Measurements from ENCODE around the gene TMCC3.

TMCC3 gene

DNA sequence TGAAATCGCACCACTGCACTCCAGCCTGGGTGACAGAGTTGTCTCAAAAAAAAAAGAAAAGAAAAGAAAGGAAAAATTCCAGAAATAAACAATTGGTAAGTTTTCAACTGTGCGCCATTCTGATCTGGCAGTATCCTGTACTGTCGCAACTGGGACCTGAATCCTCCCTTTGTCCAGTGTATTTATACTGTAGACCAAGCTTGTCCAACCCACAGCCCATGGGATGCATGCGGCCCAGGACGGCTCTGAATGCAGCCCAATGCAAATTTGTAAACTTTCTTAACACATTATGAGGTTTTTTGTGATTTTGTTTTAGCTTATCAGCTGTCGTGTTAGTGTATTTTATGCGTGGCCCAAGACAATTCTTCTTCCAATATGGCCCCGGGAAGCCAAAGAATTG lies 84.7 kb downstream of the TMCC3 start:
- no peaks in the 10 kb centered on the region for H4K20me1 ChIP-seq (ENCODE audit: insufficient read depth, low read length)
- H3K4me3 ChIP-seq (ENCODE audit: low read depth in 1 of 2, low read length in 2 of 2): no peak overlapping the region
- H3K9me3 ChIP-seq (ENCODE audit: insufficient read depth, low read length, severe bottlenecking): no peaks in the 10 kb centered on the region
- H3K27me3 ChIP-seq (ENCODE audit: insufficient read depth, low read length, poor library complexity): no peaks in the 10 kb centered on the region
- H3K79me2 ChIP-seq (ENCODE audit: insufficient read depth, low read length): no peaks in the 10 kb centered on the region
- no peak for DNase-seq
- H3K4me1 ChIP-seq (ENCODE audit: insufficient read depth, low read length): no peaks in the 10 kb centered on the region
- H3K9ac ChIP-seq (ENCODE audit: low read depth, low read length): no peak overlapping the region
- no peak overlapping the region for H3K4me2 ChIP-seq (ENCODE audit: insufficient read depth, low read length)
- no peak for TF ChIP-seq EZH2 (IDR thresholded peaks at IDR 0.05; ENCODE audit: borderline replicate concordance, low read depth, low read length, severe bottlenecking)
- TF ChIP-seq, protein P1, sequence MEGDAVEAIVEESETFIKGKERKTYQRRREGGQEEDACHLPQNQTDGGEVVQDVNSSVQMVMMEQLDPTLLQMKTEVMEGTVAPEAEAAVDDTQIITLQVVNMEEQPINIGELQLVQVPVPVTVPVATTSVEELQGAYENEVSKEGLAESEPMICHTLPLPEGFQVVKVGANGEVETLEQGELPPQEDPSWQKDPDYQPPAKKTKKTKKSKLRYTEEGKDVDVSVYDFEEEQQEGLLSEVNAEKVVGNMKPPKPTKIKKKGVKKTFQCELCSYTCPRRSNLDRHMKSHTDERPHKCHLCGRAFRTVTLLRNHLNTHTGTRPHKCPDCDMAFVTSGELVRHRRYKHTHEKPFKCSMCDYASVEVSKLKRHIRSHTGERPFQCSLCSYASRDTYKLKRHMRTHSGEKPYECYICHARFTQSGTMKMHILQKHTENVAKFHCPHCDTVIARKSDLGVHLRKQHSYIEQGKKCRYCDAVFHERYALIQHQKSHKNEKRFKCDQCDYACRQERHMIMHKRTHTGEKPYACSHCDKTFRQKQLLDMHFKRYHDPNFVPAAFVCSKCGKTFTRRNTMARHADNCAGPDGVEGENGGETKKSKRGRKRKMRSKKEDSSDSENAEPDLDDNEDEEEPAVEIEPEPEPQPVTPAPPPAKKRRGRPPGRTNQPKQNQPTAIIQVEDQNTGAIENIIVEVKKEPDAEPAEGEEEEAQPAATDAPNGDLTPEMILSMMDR (IDR thresholded peaks at IDR 0.05; ENCODE audit: borderline replicate concordance, extremely low read depth, low read length, poor library complexity, severe bottlenecking): no peak
- ATAC-seq (ENCODE audit: insufficient read depth, low read depth): no peak
- H2AFZ ChIP-seq (ENCODE audit: low read depth, low read length): no peak overlapping the region
- no peaks in the 10 kb centered on the region for H3K36me3 ChIP-seq (ENCODE audit: insufficient read depth, low read length)
- no peak overlapping the region for H3K27ac ChIP-seq (ENCODE audit: low read length)

DNA sequence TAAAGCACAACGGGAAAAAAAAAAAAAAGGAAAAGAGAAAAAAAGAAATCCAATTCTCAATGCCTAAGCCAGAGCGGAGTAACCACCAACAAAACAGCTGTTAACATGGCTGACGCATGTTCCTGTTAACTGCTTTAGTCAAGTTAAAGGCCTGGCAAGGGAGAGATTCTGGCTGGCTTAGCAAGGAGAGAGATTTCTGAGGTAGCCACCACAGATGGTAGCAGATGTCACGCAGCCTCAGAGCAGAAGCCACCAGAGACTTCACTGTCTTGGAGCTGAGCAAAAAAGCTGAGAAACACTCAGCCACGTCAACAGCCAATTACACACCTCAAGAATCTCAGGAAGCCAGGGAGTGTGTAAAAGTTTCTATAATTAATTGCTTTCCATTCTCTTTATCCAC lies 87.1 kb downstream of the TMCC3 start:
- Histone ChIP-seq H3K27me3 (ENCODE audit: insufficient read depth, low read length, poor library complexity) (no peaks in the 10 kb centered on the region), H3K4me1 (ENCODE audit: insufficient read depth, low read length) (no peaks in the 10 kb centered on the region), H3K4me2 (ENCODE audit: insufficient read depth, low read length) (no peak overlapping the region), H3K79me2 (ENCODE audit: insufficient read depth, low read length) (no peaks in the 10 kb centered on the region), H3K9ac (ENCODE audit: low read depth, low read length) (no peak overlapping the region), H3K4me3 (ENCODE audit: low read depth in 1 of 2, low read length in 2 of 2) (no peak overlapping the region), H4K20me1 (ENCODE audit: insufficient read depth, low read length) (no peaks in the 10 kb centered on the region), H3K27ac (ENCODE audit: low read length) (no peak overlapping the region), H2AFZ (ENCODE audit: low read depth, low read length) (no peak overlapping the region), H3K9me3 (ENCODE audit: insufficient read depth, low read length, severe bottlenecking) (no peaks in the 10 kb centered on the region), H3K36me3 (ENCODE audit: insufficient read depth, low read length) (no peaks in the 10 kb centered on the region)
- ATAC-seq (ENCODE audit: insufficient read depth, low read depth) (no peak), DNase-seq (no peak)
- TF ChIP-seq EZH2 (IDR thresholded peaks at IDR 0.05; ENCODE audit: borderline replicate concordance, low read depth, low read length, severe bottlenecking): no peak
- TF ChIP-seq, protein P1 (IDR thresholded peaks at IDR 0.05; ENCODE audit: borderline replicate concordance, extremely low read depth, low read length, poor library complexity, severe bottlenecking): no peak

DNA sequence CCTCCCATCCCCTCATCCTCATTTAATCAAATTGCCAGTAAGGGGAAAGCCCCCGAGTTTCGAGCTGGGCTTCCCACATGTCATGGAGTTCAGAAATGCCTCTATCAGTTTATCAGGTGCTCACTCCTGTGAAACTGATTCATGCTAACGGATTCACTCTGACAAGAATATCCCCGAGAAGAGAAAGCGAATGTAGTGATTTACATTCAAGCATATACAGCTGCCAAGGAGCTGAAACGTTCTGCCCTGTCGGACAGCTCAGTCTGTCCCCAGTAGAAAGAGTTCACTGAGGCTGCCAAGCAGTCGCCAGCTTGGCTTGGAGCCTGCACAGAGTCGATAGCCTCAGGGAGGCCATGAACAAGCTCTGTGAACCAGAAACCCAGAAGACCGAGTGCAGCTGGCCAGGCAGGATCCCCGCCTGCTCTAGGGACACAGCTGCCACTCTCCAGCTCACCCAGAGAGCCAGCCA lies 88.4 kb downstream of the TMCC3 start:
- Histone ChIP-seq H3K36me3 (ENCODE audit: insufficient read depth, low read length) (no peaks in the 10 kb centered on the region), H4K20me1 (ENCODE audit: insufficient read depth, low read length) (no peaks in the 10 kb centered on the region), H3K4me1 (ENCODE audit: insufficient read depth, low read length) (no peaks in the 10 kb centered on the region), H3K4me2 (ENCODE audit: insufficient read depth, low read length) (no peak overlapping the region), H3K79me2 (ENCODE audit: insufficient read depth, low read length) (no peaks in the 10 kb centered on the region), H3K27me3 (ENCODE audit: insufficient read depth, low read length, poor library complexity) (no peaks in the 10 kb centered on the region), H3K9me3 (ENCODE audit: insufficient read depth, low read length, severe bottlenecking) (no peaks in the 10 kb centered on the region), H3K4me3 (ENCODE audit: low read depth in 1 of 2, low read length in 2 of 2) (no peak overlapping the region), H3K27ac (ENCODE audit: low read length) (no peak overlapping the region), H3K9ac (ENCODE audit: low read depth, low read length) (no peak overlapping the region), H2AFZ (ENCODE audit: low read depth, low read length) (no peak overlapping the region)
- TF ChIP-seq, protein P1 (IDR thresholded peaks at IDR 0.05; ENCODE audit: borderline replicate concordance, extremely low read depth, low read length, poor library complexity, severe bottlenecking): no peak
- no peak for TF ChIP-seq EZH2 (IDR thresholded peaks at IDR 0.05; ENCODE audit: borderline replicate concordance, low read depth, low read length, severe bottlenecking)
- ATAC-seq (ENCODE audit: insufficient read depth, low read depth): no peak
- DNase-seq: no peak
